ENCODE results near the gene TAF8. TPM values are rescaled to one million over a fixed set of nuclear protein-coding genes. Genes with fewer than 3 reads are reported as not detected.

Gene TAF8
- total and polyA plus RNA-seq, 10 of the 15 experiments (the other 5 are each of a cell fraction or from before 2014, with no cell fraction given), result 11.7 to 30.9 (median 19.9) TPM

GRCh38 chr6:42040856-42041480, 9.4 kb upstream of the TAF8 start (continued):
- TF ChIP-seq RCOR1 (conservative IDR thresholded peaks at IDR 0.05; ENCODE audit: low read depth, low read length), result no peak

- no peak for DNase-seq (ENCODE audit: low read depth, low spot score)
- in situ Hi-C loops (cut with MboI), result loop anchor here (5.0 to 10.0 kb wide), 4 partner anchors 107 to 437 kb away; partner anchors contain the start of gene TOMM6
These were observed 8.8 kb upstream of the TAF8 start for GRCh38 chr6:42041481-42042053.

More at GRCh38 chr6:42041481-42042053, 8.8 kb upstream of the TAF8 start:
- H3K27ac ChIP-seq (ENCODE audit: control insufficient read depth, insufficient read depth), result no peak overlapping the region
- no peaks in the 10 kb centered on the region for H3K9me3 ChIP-seq (replicated peaks; ENCODE audit: control insufficient read depth, insufficient read depth, low read length)
- no peak overlapping the region for H3K9ac ChIP-seq (ENCODE audit: control insufficient read depth, insufficient read depth, low read length)
- H3K4me1 ChIP-seq (ENCODE audit: control insufficient read depth, insufficient read depth, low read length), result peaks cover 39% of the 10 kb centered on the region
- no peak overlapping the region for H2AFZ ChIP-seq (ENCODE audit: control insufficient read depth, low read depth, low read length)
- WGBS (ENCODE audit: insufficient coverage, insufficient replicate concordance, low lambda C conversion rate, missing lambda C conversion rate), result 78% methylated on average over 7 of the region's 7 CpGs
- H3K4me2 ChIP-seq (ENCODE audit: control insufficient read depth, insufficient read depth), result no peak overlapping the region
- ChIA-PET RAD21 (ENCODE audit: unreplicated experiment) (interaction anchor here (0.6 to 8.3 kb wide), 11 partner anchors 9 to 256 kb away, joined by 3 to 80 read pairs (median 11); partner anchors contain the start of genes BYSL, CCND3, MED20 and TAF8), SMC1A (ENCODE audit: uncharacterized antibody, unreplicated experiment) (interaction anchor here (0.6 to 12.3 kb wide), 16 partner anchors 9 to 255 kb away, joined by 3 to 138 read pairs (median 5); partner anchors contain the start of genes BYSL, CCND3, MED20 and TAF8), POLR2A (interaction anchor here (0.6 to 1.9 kb wide), 6 partner anchors 9 to 542 kb away, joined by 3 to 8 read pairs (median 4); partner anchors contain the start of genes TAF8 and TOMM6), CTCF (interaction anchor here (0.7 to 11.2 kb wide), 12 partner anchors 13 to 257 kb away, joined by 3 to 193 read pairs (median 21); partner anchors contain the start of genes BYSL, CCND3, MED20 and PRICKLE4)
- TF ChIP-seq CHD1 (IDR thresholded peaks at IDR 0.05; ENCODE audit: low read depth, low read length) (no peak), EGR1 (IDR thresholded peaks at IDR 0.05; ENCODE audit: borderline replicate concordance in 1 of 2, low read depth in 2 of 2, low read length in 2 of 2) (no peak), ZNF24 (IDR thresholded peaks at IDR 0.05) (no peak)
- TF ChIP-seq, protein P1, sequence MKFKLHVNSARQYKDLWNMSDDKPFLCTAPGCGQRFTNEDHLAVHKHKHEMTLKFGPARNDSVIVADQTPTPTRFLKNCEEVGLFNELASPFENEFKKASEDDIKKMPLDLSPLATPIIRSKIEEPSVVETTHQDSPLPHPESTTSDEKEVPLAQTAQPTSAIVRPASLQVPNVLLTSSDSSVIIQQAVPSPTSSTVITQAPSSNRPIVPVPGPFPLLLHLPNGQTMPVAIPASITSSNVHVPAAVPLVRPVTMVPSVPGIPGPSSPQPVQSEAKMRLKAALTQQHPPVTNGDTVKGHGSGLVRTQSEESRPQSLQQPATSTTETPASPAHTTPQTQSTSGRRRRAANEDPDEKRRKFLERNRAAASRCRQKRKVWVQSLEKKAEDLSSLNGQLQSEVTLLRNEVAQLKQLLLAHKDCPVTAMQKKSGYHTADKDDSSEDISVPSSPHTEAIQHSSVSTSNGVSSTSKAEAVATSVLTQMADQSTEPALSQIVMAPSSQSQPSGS (IDR thresholded peaks at IDR 0.05; ENCODE audit: low read length), result no peak
- TF ChIP-seq, protein P2, sequence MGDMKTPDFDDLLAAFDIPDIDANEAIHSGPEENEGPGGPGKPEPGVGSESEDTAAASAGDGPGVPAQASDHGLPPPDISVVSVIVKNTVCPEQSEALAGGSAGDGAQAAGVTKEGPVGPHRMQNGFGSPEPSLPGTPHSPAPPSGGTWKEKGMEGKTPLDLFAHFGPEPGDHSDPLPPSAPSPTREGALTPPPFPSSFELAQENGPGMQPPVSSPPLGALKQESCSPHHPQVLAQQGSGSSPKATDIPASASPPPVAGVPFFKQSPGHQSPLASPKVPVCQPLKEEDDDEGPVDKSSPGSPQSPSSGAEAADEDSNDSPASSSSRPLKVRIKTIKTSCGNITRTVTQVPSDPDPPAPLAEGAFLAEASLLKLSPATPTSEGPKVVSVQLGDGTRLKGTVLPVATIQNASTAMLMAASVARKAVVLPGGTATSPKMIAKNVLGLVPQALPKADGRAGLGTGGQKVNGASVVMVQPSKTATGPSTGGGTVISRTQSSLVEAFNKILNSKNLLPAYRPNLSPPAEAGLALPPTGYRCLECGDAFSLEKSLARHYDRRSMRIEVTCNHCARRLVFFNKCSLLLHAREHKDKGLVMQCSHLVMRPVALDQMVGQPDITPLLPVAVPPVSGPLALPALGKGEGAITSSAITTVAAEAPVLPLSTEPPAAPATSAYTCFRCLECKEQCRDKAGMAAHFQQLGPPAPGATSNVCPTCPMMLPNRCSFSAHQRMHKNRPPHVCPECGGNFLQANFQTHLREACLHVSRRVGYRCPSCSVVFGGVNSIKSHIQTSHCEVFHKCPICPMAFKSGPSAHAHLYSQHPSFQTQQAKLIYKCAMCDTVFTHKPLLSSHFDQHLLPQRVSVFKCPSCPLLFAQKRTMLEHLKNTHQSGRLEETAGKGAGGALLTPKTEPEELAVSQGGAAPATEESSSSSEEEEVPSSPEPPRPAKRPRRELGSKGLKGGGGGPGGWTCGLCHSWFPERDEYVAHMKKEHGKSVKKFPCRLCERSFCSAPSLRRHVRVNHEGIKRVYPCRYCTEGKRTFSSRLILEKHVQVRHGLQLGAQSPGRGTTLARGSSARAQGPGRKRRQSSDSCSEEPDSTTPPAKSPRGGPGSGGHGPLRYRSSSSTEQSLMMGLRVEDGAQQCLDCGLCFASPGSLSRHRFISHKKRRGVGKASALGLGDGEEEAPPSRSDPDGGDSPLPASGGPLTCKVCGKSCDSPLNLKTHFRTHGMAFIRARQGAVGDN (IDR thresholded peaks at IDR 0.05), result no peak
- ATAC-seq, result no peak
- H3K79me2 ChIP-seq (ENCODE audit: control insufficient read depth, insufficient read depth, low read length), result no peaks in the 10 kb centered on the region
- no peak overlapping the region for H3K4me3 ChIP-seq
- FAIRE-seq, result no peak
- intact Hi-C loops (cut with micrococcal nuclease; ENCODE audit: unreplicated experiment), result loop anchor here (5.0 to 10.0 kb wide), 3 partner anchors 239 to 437 kb away; no protein-coding TSS in a partner anchor
- no TSS peak for BruUV-seq (replicated peaks)
- H4K20me1 ChIP-seq (ENCODE audit: control insufficient read depth, insufficient read depth), result no peaks in the 10 kb centered on the region
- no peaks in the 10 kb centered on the region for H3K36me3 ChIP-seq (ENCODE audit: control insufficient read depth in 2 of 2, insufficient read depth in 2 of 2, low read length in 1 of 2)
- H3K27me3 ChIP-seq (replicated peaks in 1 of 2; ENCODE audit: control insufficient read depth in 2 of 2, insufficient read depth in 2 of 2, low read length in 1 of 2), result no peaks in the 10 kb centered on the region

Measured in GM12878 (cell line).